ENCODE results near the gene TNNT1.
"Not testable (repeated sequence)": the region's sequence is repeated elsewhere in the genome, so short reads cannot be mapped to it uniquely, and the experiment has no call there.

The TNNT1 gene

GRCh38 chr19:55114566-55115145 is 34.4 kb downstream of the TNNT1 start (continued):
- TF ChIP-seq ARNTL (CRISPR knock-in tag; IDR thresholded peaks at IDR 0.05; ENCODE audit: borderline replicate concordance, low read depth): no peak

- TF ChIP-seq, protein P1, sequence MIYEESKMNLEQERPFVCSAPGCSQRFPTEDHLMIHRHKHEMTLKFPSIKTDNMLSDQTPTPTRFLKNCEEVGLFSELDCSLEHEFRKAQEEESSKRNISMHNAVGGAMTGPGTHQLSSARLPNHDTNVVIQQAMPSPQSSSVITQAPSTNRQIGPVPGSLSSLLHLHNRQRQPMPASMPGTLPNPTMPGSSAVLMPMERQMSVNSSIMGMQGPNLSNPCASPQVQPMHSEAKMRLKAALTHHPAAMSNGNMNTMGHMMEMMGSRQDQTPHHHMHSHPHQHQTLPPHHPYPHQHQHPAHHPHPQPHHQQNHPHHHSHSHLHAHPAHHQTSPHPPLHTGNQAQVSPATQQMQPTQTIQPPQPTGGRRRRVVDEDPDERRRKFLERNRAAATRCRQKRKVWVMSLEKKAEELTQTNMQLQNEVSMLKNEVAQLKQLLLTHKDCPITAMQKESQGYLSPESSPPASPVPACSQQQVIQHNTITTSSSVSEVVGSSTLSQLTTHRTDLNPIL (CRISPR knock-in tag; IDR thresholded peaks at IDR 0.05; ENCODE audit: low read depth): 0 out of 2 replicates have a peak, but pooled peaks have one; percentile 32
- TF ChIP-seq ESRRG (CRISPR knock-in tag; IDR thresholded peaks at IDR 0.05): no peak
- peak; percentile 11 for ATAC-seq
Observed at GRCh38 chr19:55113570-55114039, 35.4 kb downstream of the TNNT1 start.

DNA sequence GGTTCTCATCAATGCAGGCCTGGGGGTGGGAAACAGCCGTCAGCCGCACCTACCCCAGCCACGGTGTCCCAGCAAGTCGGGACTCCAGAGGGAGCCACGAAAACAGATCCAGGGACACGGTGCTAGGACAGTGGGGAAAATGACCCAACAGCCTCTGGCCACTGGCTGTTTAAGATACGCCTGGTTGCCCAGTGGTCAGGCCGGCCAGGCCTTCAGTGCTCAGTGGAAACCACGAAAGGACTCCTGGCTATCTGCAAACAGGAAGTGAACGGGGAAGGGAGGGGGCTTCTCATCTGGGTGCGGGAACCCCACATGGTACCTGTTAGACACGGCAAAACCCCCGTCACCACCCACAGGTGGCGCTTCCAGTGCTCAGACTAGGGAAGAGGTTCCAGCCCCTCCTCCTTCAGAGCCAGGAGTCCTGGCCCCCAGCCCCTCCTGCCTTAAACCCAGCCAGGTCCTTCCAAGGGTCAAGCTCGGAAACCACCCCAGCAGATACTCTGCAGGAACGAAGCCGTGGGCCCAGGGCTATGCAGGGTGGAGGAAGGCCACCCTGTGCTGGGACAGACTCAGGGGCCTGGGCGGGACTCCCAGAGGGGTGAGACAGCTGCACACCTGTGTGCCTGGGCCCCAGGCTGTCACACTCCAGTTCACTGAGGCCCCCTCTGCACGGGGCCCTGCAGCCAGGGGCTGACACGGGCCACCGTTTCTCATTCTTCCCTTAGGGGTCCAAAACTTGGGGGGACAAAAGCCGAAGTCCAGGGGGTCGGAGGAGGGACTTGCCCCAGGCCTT is 36.0 kb downstream of the TNNT1 start:
- TF ChIP-seq, protein P1 (CRISPR knock-in tag; IDR thresholded peaks at IDR 0.05; ENCODE audit: low read depth): no peak
- no peak for ATAC-seq

DNA sequence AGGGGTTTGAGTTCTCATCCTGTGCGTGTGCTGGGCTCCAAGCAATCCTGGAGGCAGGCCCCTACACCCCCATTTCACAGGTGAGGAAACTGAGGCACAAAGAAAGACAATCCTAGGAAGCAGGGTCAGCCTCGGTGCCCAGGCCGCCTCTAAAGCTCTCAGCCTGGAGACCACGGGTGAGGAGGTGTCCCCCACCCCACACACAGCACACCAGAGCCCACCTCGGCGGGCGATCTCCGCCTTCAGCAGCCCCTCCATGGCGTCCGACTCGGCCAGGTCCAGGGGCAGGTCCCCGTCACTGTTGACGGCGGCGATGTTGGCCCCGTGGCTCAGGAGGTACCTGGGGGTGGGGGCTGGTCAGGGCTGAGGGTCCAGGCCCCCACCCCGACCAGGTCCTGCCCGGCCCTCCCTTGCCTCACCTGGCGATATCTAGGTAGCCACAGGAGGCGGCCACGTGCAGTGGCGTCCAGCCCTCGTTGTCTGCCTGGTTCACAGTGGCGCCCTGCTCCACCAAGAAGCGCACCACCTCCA is 36.7 kb downstream of the TNNT1 start:
- ATAC-seq: no peak
- no peak for TF ChIP-seq TOX (CRISPR knock-in tag; IDR thresholded peaks at IDR 0.05; ENCODE audit: borderline replicate concordance)

GRCh38 chr19:55111238-55111831 is 37.7 kb downstream of the TNNT1 start:
- TF ChIP-seq RARB (CRISPR knock-in tag; IDR thresholded peaks at IDR 0.05): no peak
- TF ChIP-seq, protein P2, sequence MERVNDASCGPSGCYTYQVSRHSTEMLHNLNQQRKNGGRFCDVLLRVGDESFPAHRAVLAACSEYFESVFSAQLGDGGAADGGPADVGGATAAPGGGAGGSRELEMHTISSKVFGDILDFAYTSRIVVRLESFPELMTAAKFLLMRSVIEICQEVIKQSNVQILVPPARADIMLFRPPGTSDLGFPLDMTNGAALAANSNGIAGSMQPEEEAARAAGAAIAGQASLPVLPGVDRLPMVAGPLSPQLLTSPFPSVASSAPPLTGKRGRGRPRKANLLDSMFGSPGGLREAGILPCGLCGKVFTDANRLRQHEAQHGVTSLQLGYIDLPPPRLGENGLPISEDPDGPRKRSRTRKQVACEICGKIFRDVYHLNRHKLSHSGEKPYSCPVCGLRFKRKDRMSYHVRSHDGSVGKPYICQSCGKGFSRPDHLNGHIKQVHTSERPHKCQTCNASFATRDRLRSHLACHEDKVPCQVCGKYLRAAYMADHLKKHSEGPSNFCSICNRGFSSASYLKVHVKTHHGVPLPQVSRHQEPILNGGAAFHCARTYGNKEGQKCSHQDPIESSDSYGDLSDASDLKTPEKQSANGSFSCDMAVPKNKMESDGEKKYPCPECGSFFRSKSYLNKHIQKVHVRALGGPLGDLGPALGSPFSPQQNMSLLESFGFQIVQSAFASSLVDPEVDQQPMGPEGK (CRISPR knock-in tag; IDR thresholded peaks at IDR 0.05; ENCODE audit: borderline replicate concordance): no peak
- no peak for TF ChIP-seq CSRNP3 (CRISPR knock-in tag; IDR thresholded peaks at IDR 0.05)
- no peak for TF ChIP-seq ZNF8 (CRISPR knock-in tag; IDR thresholded peaks at IDR 0.05)
- no peak for TF ChIP-seq BACH2 (CRISPR knock-in tag; IDR thresholded peaks at IDR 0.05; ENCODE audit: borderline replicate concordance)
- TF ChIP-seq ZNF565 (CRISPR knock-in tag; conservative IDR thresholded peaks at IDR 0.05; ENCODE audit: low read depth): no peak
- no peak for TF ChIP-seq PPARA (CRISPR knock-in tag; IDR thresholded peaks at IDR 0.05; ENCODE audit: borderline replicate concordance)
- no peak for TF ChIP-seq ZFP3 (CRISPR knock-in tag; IDR thresholded peaks at IDR 0.05)
- no peak for TF ChIP-seq SNAI2 (CRISPR knock-in tag; IDR thresholded peaks at IDR 0.05)
- no peak for ATAC-seq

DNA sequence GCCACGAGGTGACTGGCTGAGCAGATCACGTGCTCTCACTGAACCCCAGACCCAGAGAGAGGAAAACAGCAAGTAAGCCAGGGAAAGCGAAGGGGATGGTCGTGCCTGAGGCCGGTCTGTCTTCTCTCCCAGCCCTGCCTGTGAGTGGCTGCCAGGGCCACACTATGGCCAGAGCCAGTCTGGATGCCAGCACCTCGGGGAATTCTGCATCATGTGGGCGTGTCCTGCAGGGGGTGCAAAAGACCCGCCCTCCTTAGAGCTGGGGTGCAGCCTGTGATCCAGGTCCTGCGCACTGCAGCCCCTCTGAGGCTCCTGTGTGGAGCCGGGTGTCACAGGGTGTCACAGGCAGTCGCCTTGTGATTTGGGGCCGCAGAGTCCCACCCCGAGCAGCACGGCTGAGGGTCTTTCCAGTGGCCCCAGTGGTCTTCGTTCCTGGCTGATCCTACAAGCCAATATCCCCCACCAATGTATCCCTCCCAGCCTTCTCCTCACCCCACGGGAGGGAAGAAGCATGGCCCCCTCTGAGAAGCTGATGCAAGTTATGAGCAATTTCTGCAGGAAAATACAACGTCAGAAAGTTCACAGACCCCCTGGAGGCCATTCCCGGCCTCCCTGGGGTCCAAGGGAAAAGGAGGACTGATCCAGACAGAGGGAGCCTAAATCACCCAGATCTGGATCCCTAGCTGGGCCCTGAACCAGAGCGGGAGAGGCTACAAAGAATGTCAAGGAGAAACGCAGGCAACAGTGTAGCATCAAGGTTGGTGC is 39.3 kb downstream of the TNNT1 start:
- TF ChIP-seq ZC3H10 (CRISPR knock-in tag; IDR thresholded peaks at IDR 0.05) (no peak), RARB (CRISPR knock-in tag; IDR thresholded peaks at IDR 0.05) (no peak), CSRNP3 (CRISPR knock-in tag; IDR thresholded peaks at IDR 0.05) (no peak), CSDC2 (CRISPR knock-in tag; IDR thresholded peaks at IDR 0.05) (no peak), ZNF70 (CRISPR knock-in tag; IDR thresholded peaks at IDR 0.05) (no peak), ZNF565 (CRISPR knock-in tag; conservative IDR thresholded peaks at IDR 0.05; ENCODE audit: low read depth) (no peak), ZFP3 (CRISPR knock-in tag; IDR thresholded peaks at IDR 0.05) (no peak), ISL1 (CRISPR knock-in tag; IDR thresholded peaks at IDR 0.05) (no peak), GLIS3 (CRISPR knock-in tag; IDR thresholded peaks at IDR 0.05) (no peak), ZFP30 (CRISPR knock-in tag; IDR thresholded peaks at IDR 0.05) (no peak)
- TF ChIP-seq, protein P1 (CRISPR knock-in tag; IDR thresholded peaks at IDR 0.05; ENCODE audit: low read depth): no peak
- no peak for ATAC-seq

DNA sequence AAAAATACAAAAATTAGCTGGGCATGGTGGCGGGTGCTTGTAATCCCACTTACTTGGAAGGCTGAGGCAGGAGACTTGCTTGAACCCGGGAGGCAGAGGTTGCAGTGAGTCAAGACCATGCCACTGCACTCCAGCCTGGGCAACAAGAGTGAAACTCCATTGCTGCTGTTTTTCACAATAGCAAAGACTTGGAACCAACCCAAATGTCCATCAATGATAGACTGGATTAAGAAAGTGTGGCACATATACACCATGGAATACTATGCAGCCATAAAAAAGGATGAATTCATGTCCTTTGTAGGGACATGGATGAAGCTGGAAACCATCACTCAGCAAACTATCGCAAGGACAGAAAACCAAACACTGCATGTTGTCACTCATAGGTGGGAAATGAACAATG is 41.8 kb downstream of the TNNT1 start:
- ATAC-seq: not testable (repeated sequence)

All from SK-N-SH treated with all-trans-retinoic acid at 6 μM for 48 hours (cell line).